NCI-H69 (cell line): ENCODE measurements around the gene SPEN.

Source experiments
- DNase-seq: peaks from one replicate; lab custom pipeline; 2025; lab: John Stamatoyannopoulos, UW

The SPEN gene

GRCh38 chr1:15852828-15853302 lies 5.4 kb downstream of the SPEN start:
- DNase-seq: no peak

- no peak for DNase-seq
Observed at GRCh38 chr1:15856888-15857287, 9.4 kb downstream of the SPEN start.

GRCh38 chr1:15858069-15858670 lies 10.7 kb downstream of the SPEN start:
- no peak for DNase-seq

- no peak for DNase-seq
Observed at GRCh38 chr1:15858672-15859372, 11.3 kb downstream of the SPEN start.

GRCh38 chr1:15863156-15863901 lies 15.8 kb downstream of the SPEN start:
- no peak for DNase-seq

- DNase-seq: no peak
Observed at GRCh38 chr1:15866721-15867201, 19.3 kb downstream of the SPEN start.

GRCh38 chr1:15867288-15867687 lies 19.8 kb downstream of the SPEN start:
- DNase-seq: no peak

- DNase-seq: no peak
Observed at GRCh38 chr1:15869413-15869812, 21.9 kb downstream of the SPEN start.

GRCh38 chr1:15870421-15870820 lies 22.9 kb downstream of the SPEN start:
- DNase-seq: no peak

- DNase-seq: no peak
Observed at GRCh38 chr1:15874471-15874870, 27.0 kb downstream of the SPEN start.

GRCh38 chr1:15876357-15877055 lies 29.0 kb downstream of the SPEN start:
- DNase-seq: no peak

GRCh38 chr1:15881961-15882360 lies 34.5 kb downstream of the SPEN start:
- DNase-seq: no peak

- no peak for DNase-seq
Observed at GRCh38 chr1:15882665-15883064, 35.2 kb downstream of the SPEN start.

GRCh38 chr1:15883326-15883725 lies 35.8 kb downstream of the SPEN start:
- no peak for DNase-seq

GRCh38 chr1:15884477-15884876 lies 37.0 kb downstream of the SPEN start:
- DNase-seq: no peak

GRCh38 chr1:15885269-15885668 lies 37.8 kb downstream of the SPEN start:
- no peak for DNase-seq

GRCh38 chr1:15885701-15886610 lies 38.4 kb downstream of the SPEN start:
- DNase-seq: peak; percentile 89

GRCh38 chr1:15886611-15887167 lies 39.2 kb downstream of the SPEN start:
- no peak for DNase-seq

GRCh38 chr1:15892857-15893599 lies 45.5 kb downstream of the SPEN start:
- peak; percentile 6 for DNase-seq

- no peak for DNase-seq
Observed at GRCh38 chr1:15895233-15895632, 47.7 kb downstream of the SPEN start.
